Esophagus mucosa (tissue), 1 donor: ENCODE results near the gene PLEKHA7. TPM values are rescaled to one million over a fixed set of nuclear protein-coding genes. Genes with fewer than 3 reads are reported as not detected.

Experiments used
- ATAC-seq: fragments of 200-7000 bp; cut with Tn5 transposase; one replicate; pipeline ENCODE4 v1.9.1; 2020
- total RNA-seq: library from RNA; stranded (reverse); gene quantifications from one replicate; pipeline ENCODE4 v1.2.4, GENCODE V29; 2023
- donor health status: DM: yes; HTN: yes; CAD: no.

PLEKHA7 gene
- total RNA-seq, 1 donor from 2014 or later: 48.2 TPM

DNA sequence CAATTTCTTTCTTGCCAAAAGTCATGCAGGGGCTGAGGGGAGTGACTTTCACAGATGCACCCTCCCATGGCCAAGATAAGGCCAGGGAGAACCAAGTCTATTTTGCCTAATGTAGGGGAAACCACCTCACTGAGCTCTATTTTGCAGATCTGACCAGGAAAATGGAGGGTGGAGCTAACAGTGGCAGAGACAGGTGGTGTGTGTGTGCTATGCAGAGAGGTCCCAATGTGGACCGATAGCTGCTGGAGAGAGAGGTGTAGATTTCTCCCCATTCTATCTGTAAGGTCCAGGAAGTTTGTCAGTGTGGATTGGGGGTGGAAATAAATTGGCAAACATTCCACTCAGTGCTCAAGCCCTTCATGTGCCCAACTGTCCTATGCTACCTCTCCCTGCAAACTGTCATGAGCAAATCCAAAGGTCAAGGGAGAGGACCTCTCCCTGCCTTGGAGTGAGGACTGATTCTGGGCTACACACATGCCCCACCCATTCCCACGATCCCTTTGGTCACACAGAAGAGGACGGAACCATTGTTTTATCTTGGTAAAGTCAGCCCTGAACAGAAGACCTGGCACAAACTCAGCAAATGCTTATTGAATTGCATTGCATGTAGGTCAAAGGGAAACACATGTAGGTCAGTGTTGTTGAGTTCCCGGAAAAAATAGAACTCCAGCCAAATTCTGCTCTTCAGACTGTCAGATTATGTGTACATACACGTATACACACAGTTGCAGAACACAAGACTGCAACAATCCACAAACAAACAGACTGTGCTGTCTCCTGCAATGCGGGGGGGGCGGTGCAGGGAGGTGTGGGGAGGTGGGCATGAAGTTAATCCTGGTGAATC is 209.9 kb downstream of the PLEKHA7 start:
- ATAC-seq: peak; percentile 38

DNA sequence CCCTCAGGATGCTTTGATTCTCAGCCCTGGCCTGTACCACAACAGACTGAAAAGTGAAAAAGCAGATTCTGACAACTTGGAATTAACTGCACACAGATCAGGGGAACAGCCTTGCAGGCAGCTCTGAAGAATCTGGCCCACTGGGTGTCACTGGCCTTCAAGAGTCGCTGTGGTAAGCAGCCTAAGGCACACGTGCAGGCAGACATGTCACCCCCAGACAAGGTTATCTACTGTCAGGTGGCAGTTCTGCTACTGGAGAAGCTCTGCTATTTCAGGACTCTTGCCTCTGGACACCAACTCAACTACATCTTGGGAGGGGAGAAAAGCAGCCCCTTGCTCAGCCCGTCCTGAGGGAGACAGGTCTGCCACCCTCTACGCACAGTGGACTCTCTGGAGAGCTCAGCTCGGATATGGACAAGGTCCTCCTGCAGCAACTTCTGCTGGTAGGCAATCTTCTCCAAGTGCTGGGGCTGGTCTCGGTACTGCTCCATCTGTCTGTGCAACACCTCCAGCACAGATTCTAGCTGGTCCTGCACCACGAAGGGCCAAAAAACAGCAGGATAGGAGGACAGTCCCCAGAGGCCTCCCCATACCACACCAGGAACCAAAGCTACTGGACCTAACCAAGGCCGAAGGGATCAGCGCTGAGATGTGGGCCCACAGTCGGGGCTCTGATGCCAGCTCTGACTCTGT is 212.8 kb downstream of the PLEKHA7 start:
- ATAC-seq: no peak

DNA sequence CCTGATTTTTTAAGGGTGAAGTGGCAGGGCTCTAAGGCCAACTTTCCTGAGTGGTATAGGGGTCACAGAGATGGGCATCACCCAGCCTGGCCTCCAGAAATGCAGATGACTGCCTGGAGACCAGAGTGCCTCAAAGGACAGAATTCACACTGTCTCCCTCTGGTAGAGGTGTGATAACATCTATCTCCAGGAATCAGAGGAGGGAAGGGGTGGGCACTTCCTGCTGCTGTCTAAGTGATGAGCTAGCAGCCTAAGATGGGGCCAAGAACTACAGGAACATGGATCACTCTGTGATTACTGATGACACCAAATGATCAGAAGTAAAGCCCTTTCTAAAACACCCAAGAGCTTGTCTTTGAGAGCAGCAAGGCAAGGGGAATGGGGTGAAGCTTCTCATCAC is 213.8 kb downstream of the PLEKHA7 start:
- no peak for ATAC-seq

DNA sequence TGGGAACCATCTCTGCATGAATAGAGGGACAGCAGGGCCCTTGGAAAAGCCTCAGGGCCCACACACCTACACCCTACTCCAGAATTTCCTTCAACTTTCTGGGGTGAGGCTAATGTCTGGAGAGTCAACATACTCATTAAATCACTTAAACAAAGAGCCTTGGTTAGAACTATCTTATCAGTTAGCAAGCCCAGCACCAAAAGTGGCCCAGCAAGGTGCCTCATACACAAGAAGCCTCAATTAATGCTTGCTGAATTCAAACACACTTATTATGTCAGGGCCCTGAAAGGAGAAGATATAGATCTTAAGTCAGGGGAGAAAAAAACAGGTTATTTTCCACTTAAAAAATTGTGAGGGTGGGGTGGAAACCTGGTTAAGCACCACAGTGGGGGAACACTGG is 214.3 kb downstream of the PLEKHA7 start:
- ATAC-seq: no peak

DNA sequence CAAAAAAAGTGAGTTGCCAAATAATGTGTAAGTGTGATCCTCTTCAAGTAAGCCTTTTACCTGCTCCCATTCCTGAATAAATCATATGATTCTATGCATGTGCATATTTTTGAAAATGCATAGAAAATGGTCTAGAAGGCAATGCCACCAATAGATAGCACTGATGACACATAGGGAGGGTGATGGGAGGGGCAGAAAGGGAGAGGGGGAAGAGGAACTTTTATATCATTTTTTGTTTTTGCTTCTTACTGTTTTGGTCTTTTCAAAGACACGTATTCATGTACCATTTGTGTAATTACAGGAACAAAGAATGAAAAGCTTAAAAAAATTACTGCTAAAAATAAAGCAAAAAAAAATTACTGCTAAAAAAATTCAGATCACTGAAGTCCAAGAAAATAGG is 215.0 kb downstream of the PLEKHA7 start:
- no peak for ATAC-seq

DNA sequence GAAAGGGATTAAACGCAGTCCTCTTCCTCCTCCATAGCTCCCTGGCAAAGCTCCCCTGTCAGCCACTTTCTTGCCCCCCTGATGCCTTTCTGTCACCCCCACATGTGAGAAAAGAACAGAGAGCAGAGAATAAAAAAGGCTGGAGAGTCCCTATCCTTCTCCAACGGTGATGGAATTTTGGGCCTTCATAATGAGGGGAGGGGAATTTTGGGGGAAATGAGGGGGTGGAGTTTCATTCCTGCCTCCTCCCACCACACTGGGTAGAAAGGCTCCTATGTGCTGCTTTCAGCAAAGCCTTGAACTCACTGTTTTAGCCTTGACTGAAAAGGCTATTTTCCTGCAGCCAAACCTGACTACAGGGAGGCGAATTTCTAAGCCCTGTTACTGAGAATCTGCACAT is 216.4 kb downstream of the PLEKHA7 start:
- ATAC-seq: no peak

DNA sequence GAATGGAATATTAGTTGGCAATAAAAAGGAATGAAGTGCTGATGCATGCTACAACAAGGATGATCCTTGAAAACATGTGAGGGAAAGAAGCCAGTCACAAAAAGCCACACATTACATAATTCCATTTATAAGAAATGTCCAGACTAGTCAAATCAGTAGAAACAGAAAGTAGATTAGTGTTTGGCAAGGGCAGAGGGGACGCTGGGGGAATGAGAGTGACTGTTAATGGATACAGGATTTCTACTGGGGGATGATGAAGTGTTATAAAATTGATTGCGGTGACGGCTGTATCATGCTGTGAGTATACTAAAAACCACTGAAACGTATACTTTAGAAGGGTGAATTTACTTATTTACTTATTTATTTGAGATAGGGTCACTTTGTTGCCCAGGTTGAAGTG is 217.9 kb downstream of the PLEKHA7 start:
- no peak for ATAC-seq

DNA sequence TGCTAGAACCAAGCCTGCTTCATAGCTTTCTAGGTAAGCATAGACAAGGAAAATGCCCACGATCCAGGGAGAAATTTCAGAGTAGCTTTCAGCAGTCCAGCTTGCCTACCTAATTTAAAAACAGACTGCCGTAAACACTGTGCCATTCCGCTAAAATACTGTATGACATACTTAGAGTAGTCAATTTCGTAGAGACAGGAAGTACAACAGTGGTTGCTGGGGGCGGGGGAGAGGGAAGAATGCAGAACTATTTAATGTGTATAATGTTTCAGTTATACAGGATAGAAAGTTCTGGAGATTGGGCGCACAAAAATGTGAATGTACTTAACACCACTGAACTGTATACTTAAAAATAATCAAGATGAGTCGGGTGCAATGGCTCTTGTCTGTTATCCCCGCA is 219.1 kb downstream of the PLEKHA7 start:
- ATAC-seq: no peak

DNA sequence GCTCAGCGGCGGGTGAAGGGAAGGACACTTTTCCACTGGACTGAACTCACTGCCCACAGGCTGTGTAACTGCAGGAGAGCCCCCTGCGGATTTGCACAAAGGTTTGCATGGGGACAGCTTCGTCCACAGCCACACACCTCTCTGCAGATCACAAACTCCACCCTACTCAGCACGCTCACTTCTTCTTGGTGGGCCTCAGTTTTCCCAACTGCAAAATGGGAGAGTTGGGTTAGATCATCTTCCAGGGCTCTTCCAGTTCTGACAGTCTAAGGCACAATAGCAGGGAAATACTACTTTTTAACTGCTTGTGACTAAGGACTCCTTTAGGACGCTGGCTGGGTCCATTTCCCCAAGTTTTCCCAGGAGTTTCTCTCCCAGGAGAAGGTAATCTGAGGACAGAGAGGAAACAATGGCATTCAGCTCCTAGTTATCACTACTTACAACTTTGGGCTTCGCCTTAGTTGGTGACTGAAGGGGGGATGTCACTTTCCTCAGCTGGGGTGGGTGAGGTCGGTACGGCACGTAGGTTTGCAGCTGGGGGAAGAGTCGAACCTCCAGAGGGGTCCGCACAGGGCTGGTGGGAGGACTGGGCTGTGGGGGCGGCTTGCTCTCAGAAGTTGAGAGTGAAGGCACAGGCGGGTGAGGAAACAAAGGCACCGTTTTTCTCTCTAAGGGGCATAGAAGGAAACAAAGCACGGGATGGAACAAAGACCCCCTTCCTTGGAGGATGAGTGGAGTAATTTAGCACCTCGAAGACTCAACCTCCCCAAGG is 220.0 kb downstream of the PLEKHA7 start:
- ATAC-seq: no peak

DNA sequence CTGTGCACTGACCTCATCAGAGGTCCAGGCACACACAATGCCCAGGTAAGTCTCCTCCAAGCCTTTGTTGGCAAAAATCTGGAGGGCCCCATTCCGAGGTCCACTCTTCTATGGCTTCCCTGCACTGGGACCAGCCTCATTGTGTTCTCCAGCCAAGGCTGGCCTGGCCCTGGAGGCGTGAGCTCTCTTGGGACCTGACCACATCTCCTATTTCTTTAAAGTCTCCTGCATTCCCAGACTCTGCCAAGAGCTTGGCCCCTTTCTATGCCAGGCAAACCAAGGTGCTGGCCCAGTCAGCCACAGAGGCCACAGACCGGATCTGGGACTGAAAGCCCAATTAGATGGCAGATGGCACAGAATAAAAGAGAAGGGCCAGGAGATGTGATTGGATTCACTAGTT is 220.7 kb downstream of the PLEKHA7 start:
- no peak for ATAC-seq

DNA sequence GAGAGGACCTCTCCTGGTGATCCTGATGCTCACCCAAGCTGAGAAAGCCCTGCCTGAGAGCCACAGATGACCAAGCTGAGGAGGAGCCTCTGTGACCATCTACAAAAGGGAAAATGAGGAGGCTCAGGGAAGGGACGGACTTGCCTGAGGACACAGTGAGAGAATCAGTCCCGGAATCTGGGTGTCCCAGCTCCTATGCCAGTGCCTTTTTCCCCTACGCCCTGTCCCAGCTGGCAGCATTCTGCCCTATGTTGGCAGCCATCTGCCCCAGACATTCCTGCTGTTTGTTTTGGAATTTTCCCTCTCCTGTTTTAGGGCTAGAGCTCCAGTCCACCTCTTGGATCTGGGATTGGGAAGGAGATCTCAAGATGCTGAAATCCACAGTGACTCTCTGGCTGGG is 221.2 kb downstream of the PLEKHA7 start:
- ATAC-seq: no peak

DNA sequence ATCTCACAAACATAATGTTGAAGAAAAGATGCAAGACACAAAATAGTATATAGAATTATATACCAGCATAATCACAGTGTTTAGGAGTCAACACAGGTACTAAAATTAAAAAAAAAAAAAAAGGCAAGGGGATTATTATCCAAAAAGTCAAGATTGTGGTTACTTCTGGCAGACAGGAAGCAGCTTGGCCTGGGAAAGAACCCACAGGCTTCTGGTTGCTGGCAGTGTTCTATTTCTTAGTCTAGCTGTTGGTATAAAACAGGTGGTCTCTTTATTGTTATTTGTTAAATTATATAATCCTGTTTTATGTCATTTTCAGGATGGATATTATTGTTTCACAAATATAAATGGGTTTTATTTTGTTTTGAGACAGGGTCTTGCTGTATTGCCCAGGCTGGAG is 221.8 kb downstream of the PLEKHA7 start:
- ATAC-seq: no peak

DNA sequence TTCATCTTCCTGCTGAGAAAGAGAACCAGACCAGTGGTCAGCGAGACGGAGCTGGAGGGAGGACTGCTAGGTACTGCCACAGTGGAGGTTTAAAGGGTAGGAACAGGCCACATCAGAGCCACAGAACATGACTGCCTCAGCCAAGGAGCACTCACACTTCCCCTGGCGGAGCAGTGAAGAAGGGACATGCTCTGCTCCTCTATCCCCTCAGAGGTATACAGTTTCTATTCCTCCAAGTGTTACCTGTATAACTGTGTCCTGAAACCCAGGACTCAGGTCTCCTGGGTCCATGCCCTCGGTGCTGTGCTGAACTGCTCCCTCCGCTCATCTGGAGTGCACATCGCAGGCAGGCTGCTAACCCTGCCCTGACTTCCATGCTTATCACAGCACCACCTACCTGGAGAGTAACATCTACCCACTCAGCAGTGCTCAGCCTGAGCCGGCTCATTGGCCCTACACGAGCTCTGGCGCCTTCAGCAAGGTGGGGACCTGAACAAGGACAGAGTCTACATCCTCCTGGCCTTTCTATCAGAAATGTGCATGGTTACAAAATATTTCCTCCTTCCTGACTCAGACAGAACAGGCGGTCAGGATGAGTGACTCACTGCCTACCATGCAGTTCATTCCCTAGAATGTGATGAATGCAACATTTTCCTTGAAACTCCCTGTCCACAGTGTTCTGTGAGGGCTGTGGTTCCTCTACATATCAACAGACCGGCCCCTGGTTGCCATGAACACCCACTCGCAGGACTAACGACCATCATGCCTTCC is 222.8 kb downstream of the PLEKHA7 start:
- ATAC-seq: peak; percentile 56

DNA sequence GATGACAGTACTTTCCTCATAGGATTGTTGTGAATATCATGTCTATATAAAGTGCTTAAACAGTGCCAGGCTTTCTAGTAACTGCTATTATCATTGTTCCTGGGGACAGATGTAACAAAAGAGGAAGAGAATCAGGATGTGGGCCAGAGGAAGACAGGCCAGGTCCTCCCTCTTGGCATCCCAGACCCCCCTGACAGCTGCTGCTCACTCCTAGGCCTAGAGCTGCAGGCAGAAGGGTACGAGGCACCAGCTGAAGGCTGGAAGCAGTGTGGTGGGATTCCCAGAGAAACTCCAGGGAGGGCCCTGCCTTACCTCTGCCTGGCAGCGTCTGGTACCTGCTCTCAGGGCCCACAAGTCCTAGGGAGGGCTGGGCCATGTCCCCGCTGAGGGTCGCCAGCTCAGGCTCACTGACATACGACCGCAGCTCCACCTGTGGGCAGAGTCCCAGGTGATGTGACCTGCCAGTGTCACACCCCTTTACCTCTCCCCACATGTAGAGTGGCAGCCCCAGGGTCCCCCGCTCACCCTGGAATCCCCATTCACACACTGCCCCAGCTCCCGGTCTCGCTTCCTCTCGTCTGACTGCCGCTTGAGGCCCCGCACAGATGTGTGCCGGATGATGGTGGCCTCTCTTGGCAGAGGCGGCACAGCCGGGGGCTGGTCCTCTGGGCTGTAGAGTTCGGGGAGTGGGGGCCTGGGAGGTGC is 223.6 kb downstream of the PLEKHA7 start:
- ATAC-seq: no peak

DNA sequence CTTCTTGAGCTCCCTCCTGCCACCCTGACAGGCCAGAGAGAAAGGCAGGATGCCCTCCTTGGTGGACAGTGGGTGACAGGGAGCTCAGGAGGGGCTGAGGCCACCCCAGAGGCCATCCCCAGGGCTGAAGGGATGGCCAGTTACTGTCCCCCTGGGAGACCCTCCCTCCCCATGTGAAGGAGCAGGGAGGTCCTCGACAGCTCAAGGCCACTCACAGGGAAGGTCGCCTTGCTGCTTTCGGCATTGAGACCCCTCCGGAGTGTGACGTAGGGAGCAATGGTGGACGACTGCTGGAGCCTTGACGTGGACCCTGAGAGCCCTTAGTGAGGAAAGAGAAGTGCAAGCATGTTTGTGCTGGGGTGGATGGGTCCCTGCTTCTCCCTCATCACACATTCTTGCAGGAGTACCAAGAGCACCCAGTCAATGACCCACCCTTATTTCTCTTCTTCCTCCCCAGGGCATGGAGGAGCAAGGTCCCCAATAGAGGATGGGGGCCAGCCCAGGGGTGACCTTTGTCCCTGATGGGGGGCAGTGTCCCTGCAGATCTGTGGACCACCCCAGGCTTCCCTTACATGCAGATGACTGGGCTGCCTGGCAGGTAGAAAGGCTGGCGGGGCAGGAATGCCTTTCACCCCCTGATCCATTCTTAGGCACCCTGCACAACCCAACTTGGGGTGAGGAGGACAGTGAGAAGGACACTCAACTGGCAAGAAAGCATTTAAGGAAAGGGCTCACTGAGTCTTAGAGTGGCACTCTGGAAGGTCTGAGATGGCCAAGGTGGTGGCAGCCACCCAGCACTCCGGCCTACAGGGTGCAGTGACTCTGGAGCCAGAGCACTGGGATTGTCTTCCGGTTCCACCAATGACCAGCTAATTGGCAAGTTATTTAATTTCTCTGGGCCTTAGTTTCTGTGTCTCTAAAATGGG is 224.4 kb downstream of the PLEKHA7 start:
- no peak for ATAC-seq

DNA sequence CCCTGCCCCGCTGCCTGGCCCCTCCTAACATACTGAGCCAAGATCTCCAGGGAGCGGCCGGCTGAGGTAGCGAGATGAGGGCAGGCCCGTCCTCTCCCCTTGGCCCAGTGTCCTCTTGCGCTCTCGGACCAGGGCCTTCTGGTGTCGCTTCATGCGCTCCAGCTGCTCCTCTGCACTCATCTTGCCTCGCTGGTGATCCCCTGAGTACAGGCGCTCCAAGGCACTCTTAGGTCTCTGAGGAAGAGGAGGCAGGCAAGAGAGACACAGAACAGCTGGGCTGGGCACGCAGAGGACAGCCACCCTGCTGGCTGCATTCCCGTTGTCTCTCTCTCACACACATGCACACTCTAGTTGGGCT is 225.2 kb downstream of the PLEKHA7 start:
- ATAC-seq: no peak

DNA sequence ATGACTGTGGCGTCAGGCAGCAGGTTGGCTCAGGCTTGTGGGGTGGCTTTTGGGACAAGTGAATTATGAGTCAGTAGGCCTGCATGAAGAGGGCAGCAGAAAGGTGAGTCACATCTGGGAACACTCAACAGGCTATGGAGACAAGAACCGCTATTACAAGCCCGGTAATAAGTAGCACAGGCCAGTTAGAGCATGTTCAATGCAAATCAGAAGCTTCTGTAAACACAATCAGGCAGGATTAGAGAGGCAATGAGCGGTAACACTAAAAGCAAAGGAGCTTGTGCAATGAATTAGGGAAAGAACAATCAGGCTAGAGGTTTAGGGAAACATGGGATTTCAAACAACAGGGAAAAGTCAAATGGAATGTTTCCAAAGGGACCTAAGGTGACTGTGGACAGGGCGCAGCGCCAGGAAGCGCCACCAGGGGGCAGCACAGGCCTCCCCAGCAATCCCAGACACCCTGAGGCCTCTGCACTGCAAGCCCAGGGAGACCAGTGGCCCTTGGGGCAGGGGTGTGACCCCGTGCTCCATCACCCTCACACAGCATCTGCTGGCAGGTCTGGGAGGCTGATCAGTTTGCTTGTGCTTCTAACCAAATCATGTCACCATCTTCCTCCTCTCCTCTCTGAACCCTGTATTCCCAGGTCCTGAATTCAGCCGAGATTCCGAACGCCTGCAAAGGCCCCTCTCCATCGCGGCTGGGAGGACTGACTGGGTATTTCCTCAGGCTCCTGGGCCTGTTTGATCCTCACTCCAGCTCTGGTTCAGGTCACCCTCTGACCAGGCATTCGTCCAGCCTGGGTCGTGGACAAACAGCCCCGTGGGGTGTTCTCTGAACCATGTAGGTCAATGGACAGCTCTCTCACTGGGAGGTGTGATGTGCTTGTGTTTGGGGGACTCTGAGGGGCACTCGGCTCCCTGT is 225.8 kb downstream of the PLEKHA7 start:
- ATAC-seq: peak; percentile 93

DNA sequence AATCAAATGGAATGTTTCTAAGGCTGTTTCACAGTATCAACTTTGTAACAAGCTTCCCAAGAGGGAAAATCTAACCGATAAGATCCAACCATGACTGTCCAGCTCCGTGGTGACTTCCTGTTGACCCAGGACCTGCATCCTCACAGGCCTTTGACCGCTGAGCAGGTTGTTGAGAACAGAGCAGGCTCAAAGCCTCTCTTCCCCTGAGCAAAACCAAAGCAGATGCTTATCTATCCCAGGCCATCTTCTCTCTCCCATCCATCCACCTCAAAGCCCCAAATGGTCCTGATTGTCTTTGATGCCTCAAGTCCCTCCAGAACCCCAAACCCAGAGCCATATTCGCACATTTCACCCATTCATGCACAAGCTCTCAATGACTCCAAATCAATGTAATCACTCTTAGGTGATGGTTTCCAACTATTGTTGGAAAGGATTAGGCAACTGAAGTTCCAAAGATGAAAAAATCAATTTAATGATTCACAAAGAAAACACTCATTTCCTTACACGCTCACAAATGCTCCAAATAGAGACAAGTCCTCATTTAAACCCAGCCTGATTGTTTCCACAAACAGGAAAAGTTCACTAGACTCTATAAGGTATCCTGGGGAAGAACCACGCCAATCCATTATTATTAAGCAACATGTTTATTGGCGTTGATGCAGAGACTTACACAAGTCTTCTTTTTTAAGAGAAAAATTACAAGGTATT is 227.0 kb downstream of the PLEKHA7 start:
- ATAC-seq: no peak

DNA sequence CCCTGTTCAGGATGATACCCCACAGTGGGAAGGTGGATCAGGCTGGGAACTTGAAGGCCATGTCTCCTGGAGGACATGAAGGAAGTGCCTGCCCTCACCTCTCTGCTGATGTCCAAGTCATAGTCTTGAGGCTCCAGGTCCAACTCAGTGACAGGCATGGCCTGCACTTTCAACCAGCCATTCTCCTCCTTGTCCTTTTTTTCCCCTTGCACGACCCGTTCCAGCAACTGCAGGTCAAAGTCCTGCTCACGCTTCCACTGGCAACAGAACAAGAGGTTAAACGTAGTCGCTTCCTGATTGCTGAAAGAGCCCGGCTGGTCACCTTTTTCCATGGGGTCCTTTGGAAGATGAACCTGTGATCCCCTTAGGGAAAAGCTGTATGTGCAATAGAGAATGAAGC is 228.1 kb downstream of the PLEKHA7 start:
- no peak for ATAC-seq
